CD8-positive, alpha-beta memory T cell (primary cell): Measurements from ENCODE around the gene STH. TPM values are rescaled to one million over a fixed set of nuclear protein-coding genes. Genes with fewer than 3 reads are reported as not detected.
A peak's percentile ranks its signal among the peaks of the same experiment; 100 is the strongest.

Source experiments
- CTCF ChIA-PET: fragments of 350-600 bp; sonication (Branson Sonifier 250); formaldehyde crosslinking; loops from one replicate; lab custom pipeline; 2021; ENCODE audit warnings: antibody characterized with exemption; lab: Charles Lee
- POLR2A ChIA-PET: fragments of 350-600 bp; sonication (Branson Sonifier 250); formaldehyde crosslinking; loops from one replicate; lab custom pipeline; 2021; ENCODE audit warnings: antibody characterized with exemption; lab: Charles Lee
- DNase-seq, 5 donors: peaks; one replicate each; pipeline versions ENCODE4 v3.0.0 to v3.0.0-alpha.2; 2020 to 2022; ENCODE audit warnings: mixed read lengths in 1 of 5
- H3K27ac ChIP-seq: one replicate; pipeline ENCODE4 v1.7.0; 2013; ENCODE audit warnings: low read depth, mild to moderate bottlenecking, low read length, moderate library complexity
- H3K27me3 ChIP-seq: 2 replicates; pipeline ENCODE4 v1.7.0; 2013; ENCODE audit warnings: low read length, mild to moderate bottlenecking; ENCODE audit not compliant: insufficient read depth, poor library complexity, severe bottlenecking
- H3K36me3 ChIP-seq: 2 replicates; pipeline ENCODE4 v1.7.0; 2013; ENCODE audit warnings: mild to moderate bottlenecking, low read length, moderate library complexity; ENCODE audit not compliant: insufficient read depth
- H3K4me1 ChIP-seq: 2 replicates; pipeline ENCODE4 v1.7.0; 2013; ENCODE audit warnings: mild to moderate bottlenecking, low read length, moderate library complexity; ENCODE audit not compliant: insufficient read depth
- H3K4me3 ChIP-seq: 2 replicates; pipeline ENCODE4 v1.7.0; 2013; ENCODE audit warnings: mild to moderate bottlenecking, low read length
- H3K9me3 ChIP-seq: 2 replicates; pipeline ENCODE4 v1.7.0; 2013; ENCODE audit warnings: mild to moderate bottlenecking, low read length
- H3K27ac Mint-ChIP-seq, 8 donors: one replicate each; pipeline ENCODE4 v1.8.0; 2020 to 2021; ENCODE audit warnings: mixed read lengths in 8 of 8, mild to moderate bottlenecking in 6 of 8, inconsistent platforms in 3 of 8, moderate library complexity in 3 of 8
- H3K27me3 Mint-ChIP-seq, 2 donors: one replicate each; pipeline ENCODE4 v1.8.0; 2020 to 2021; ENCODE audit warnings: mixed read lengths in 2 of 2, mild to moderate bottlenecking in 1 of 2, moderate library complexity in 1 of 2
- H3K36me3 Mint-ChIP-seq, 3 donors: one replicate each; pipeline ENCODE4 v1.8.0; 2020 to 2021; ENCODE audit warnings: mixed read lengths in 3 of 3, inconsistent platforms in 1 of 3, mild to moderate bottlenecking in 1 of 3
- H3K4me1 Mint-ChIP-seq, 3 donors: one replicate each; pipeline ENCODE4 v1.8.0; 2020 to 2021; ENCODE audit warnings: mixed read lengths in 3 of 3, inconsistent platforms in 1 of 3, mild to moderate bottlenecking in 1 of 3
- H3K4me3 Mint-ChIP-seq, 7 donors: one replicate each; pipeline ENCODE4 v1.8.0; 2020 to 2021; ENCODE audit warnings: mixed read lengths in 7 of 7, mild to moderate bottlenecking in 6 of 7, moderate library complexity in 4 of 7, inconsistent platforms in 2 of 7
- H3K9me3 Mint-ChIP-seq, 5 donors: one replicate each; pipeline ENCODE4 v1.8.0; 2020 to 2022; ENCODE audit warnings: mixed read lengths in 5 of 5, mild to moderate bottlenecking in 3 of 5, moderate library complexity in 2 of 5, inconsistent platforms in 1 of 5
- polyA plus RNA-seq: library from polyadenylated mRNA; unstranded; fragments of 300-500 nt; fragmentation: Illumina TruSeq; gene quantifications from one replicate; pipeline ENCODE4 v1.2.3, GENCODE V29; 2021
- total RNA-seq, 2 experiments: library from RNA; stranded (reverse); gene quantifications; one replicate each; pipeline ENCODE4 v1.2.3, GENCODE V29; 2021

Gene STH
- total and polyA plus RNA-seq, 3 experiments from 2014 or later = not detected

- Histone ChIP-seq H3K27me3 (no peaks in the 10 kb centered on the region), H3K36me3 (no peaks in the 10 kb centered on the region), H3K9me3 (no peaks in the 10 kb centered on the region), H3K4me1 (no peaks in the 10 kb centered on the region), H3K27ac (no peak overlapping the region), H3K4me3 (no peak overlapping the region)
- POLR2A ChIA-PET = no interaction called here
- peak overlapping the region in 1 of 8 donors; percentile 73 for H3K27ac Mint-ChIP-seq
- no peak for DNase-seq
- no peaks in the 10 kb centered on the region for H3K27me3 Mint-ChIP-seq
- H3K4me1 Mint-ChIP-seq = no peaks in the 10 kb centered on the region
- H3K4me3 Mint-ChIP-seq = no peak overlapping the region
- no peaks in the 10 kb centered on the region for H3K36me3 Mint-ChIP-seq
- CTCF ChIA-PET = interaction anchor here (1.0 kb wide), 1 partner anchor 11 kb away, joined by 3 read pairs; no protein-coding TSS in a partner anchor
- no peaks in the 10 kb centered on the region for H3K9me3 Mint-ChIP-seq
Measured at GRCh38 chr17:45991341-45991740, 7.7 kb upstream of the STH start.

DNA sequence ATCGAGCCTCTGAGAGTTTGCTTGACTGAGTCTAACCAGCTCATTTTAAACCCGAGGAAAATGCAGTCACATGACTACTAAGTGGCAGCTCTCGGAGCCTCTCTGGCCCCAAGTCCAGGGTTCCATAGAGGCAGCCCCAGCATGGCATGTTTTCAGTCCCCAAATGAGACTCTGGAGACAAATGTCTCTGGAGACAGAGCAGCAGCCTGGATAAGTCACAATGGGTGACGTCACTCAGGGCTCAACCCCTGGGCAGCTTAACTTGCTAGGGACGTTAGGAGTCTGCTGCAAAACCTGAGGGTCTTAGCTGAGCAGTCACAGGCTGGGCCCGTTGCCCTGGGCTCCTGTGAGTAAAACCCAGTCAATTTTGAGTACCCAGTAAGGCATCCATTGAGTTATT is 6.9 kb upstream of the STH start:
- CTCF ChIA-PET = interaction anchor here (1.1 kb wide), 1 partner anchor 10 kb away, joined by 3 read pairs; no protein-coding TSS in a partner anchor
- H3K4me3 Mint-ChIP-seq = no peak overlapping the region
- POLR2A ChIA-PET = no interaction called here

DNA sequence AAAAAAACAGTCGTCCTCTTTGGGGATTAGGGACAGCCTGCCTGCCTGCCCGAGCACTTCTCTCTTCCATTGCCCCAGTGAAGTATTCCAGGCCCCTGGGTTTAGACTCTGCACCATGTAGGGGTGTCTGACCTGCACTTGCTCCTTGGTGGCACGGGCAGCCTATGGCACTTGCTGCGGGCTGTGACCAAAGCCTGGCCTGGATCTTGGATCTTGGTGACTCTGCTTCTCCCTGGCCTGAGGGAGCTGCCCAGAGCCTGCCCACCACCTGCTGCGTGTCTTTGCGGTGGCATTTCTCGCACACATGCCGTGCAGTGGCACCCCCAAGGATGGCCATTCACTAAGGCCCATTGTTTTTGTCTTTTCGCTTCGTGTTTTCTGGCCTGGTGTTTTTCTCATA is 6.1 kb upstream of the STH start:
- Histone ChIP-seq H3K27me3 (no peaks in the 10 kb centered on the region), H3K36me3 (no peaks in the 10 kb centered on the region), H3K4me1 (no peaks in the 10 kb centered on the region), H3K27ac (no peak overlapping the region), H3K4me3 (no peak overlapping the region), H3K9me3 (no peaks in the 10 kb centered on the region)
- H3K9me3 Mint-ChIP-seq = no peaks in the 10 kb centered on the region
- H3K36me3 Mint-ChIP-seq = no peaks in the 10 kb centered on the region
- H3K27ac Mint-ChIP-seq = peak overlapping the region in 1 of 8 donors; percentile 43
- H3K27me3 Mint-ChIP-seq = no peaks in the 10 kb centered on the region
- no peaks in the 10 kb centered on the region for H3K4me1 Mint-ChIP-seq
- DNase-seq = no peak
- ChIA-PET CTCF (interaction anchor here (1.1 kb wide), 1 partner anchor 9 kb away, joined by 3 read pairs; no protein-coding TSS in a partner anchor), POLR2A (no interaction called here)
- no peak overlapping the region for H3K4me3 Mint-ChIP-seq

More for the DNA sequence above, 6.9 kb upstream of the STH start:
- no peak overlapping the region for H3K4me3 ChIP-seq
- no peaks in the 10 kb centered on the region for H3K4me1 Mint-ChIP-seq
- H3K27me3 ChIP-seq = no peaks in the 10 kb centered on the region
- no peaks in the 10 kb centered on the region for H3K4me1 ChIP-seq
- H3K27ac ChIP-seq = no peak overlapping the region
- H3K27ac Mint-ChIP-seq = no peak overlapping the region
- no peaks in the 10 kb centered on the region for H3K9me3 Mint-ChIP-seq
- H3K36me3 ChIP-seq = no peaks in the 10 kb centered on the region
- no peaks in the 10 kb centered on the region for H3K9me3 ChIP-seq
- DNase-seq = no peak
- H3K27me3 Mint-ChIP-seq = no peaks in the 10 kb centered on the region
- H3K36me3 Mint-ChIP-seq = no peaks in the 10 kb centered on the region

- Histone ChIP-seq H3K27ac (no peak overlapping the region), H3K4me3 (no peak overlapping the region), H3K4me1 (no peaks in the 10 kb centered on the region), H3K9me3 (no peaks in the 10 kb centered on the region), H3K27me3 (no peaks in the 10 kb centered on the region), H3K36me3 (no peaks in the 10 kb centered on the region)
- no peak overlapping the region for H3K4me3 Mint-ChIP-seq
- no peaks in the 10 kb centered on the region for H3K4me1 Mint-ChIP-seq
- no peaks in the 10 kb centered on the region for H3K9me3 Mint-ChIP-seq
- H3K27ac Mint-ChIP-seq = no peak overlapping the region
- POLR2A ChIA-PET = no interaction called here
- CTCF ChIA-PET = no interaction called here
- DNase-seq = no peak
- H3K27me3 Mint-ChIP-seq = peaks cover 0 to 1% of the 10 kb centered on the region in 2 donors
- H3K36me3 Mint-ChIP-seq = no peaks in the 10 kb centered on the region
Measured at GRCh38 chr17:45993962-45994627, 5.0 kb upstream of the STH start.

DNA sequence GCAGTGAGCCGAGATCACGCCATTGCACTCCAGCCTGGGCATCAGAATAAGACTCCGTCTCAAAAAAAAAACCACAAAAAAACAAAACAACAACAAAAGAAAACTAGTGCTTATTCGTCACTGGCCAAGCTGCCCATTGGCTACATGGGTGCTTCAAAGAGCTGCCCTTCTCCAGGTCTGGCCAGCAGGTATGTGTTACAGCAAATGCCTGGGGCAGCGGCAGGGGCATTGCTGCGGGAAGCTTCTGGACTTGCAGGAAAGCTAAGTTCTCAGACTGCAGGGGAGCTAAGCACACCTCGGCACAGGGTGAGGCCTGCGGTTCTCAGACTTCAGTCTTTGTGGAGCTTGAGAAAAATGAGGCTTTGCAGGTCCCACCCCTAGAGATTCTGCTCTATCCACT is 4.1 kb upstream of the STH start:
- ChIA-PET POLR2A (no interaction called here), CTCF (no interaction called here)
- no peaks in the 10 kb centered on the region for H3K4me1 ChIP-seq
- Mint-ChIP-seq H3K27ac (no peak overlapping the region), H3K27me3 (peaks cover 0 to 1% of the 10 kb centered on the region in 2 donors), H3K4me1 (no peaks in the 10 kb centered on the region), H3K9me3 (no peaks in the 10 kb centered on the region), H3K4me3 (no peak overlapping the region), H3K36me3 (no peaks in the 10 kb centered on the region)
- no peaks in the 10 kb centered on the region for H3K9me3 ChIP-seq
- DNase-seq = no peak
- H3K4me3 ChIP-seq = no peak overlapping the region
- H3K36me3 ChIP-seq = no peaks in the 10 kb centered on the region
- no peak overlapping the region for H3K27ac ChIP-seq
- no peaks in the 10 kb centered on the region for H3K27me3 ChIP-seq

GRCh38 chr17:45995627-45996270 is 3.3 kb upstream of the STH start:
- ChIA-PET CTCF (no interaction called here), POLR2A (no interaction called here)
- Histone ChIP-seq H3K4me3 (no peak overlapping the region), H3K27ac (no peak overlapping the region), H3K36me3 (no peaks in the 10 kb centered on the region), H3K4me1 (no peaks in the 10 kb centered on the region), H3K27me3 (no peaks in the 10 kb centered on the region), H3K9me3 (no peaks in the 10 kb centered on the region)
- peaks cover 0 to 1% of the 10 kb centered on the region in 2 donors for H3K27me3 Mint-ChIP-seq
- H3K36me3 Mint-ChIP-seq = no peaks in the 10 kb centered on the region
- H3K9me3 Mint-ChIP-seq = no peaks in the 10 kb centered on the region
- no peak for DNase-seq
- H3K4me1 Mint-ChIP-seq = no peaks in the 10 kb centered on the region
- no peak overlapping the region for H3K4me3 Mint-ChIP-seq
- no peak overlapping the region for H3K27ac Mint-ChIP-seq

GRCh38 chr17:45996282-45996937 is 2.6 kb upstream of the STH start:
- Histone ChIP-seq H3K4me1 (no peaks in the 10 kb centered on the region), H3K36me3 (no peaks in the 10 kb centered on the region), H3K4me3 (no peak overlapping the region), H3K27me3 (no peaks in the 10 kb centered on the region), H3K9me3 (no peaks in the 10 kb centered on the region), H3K27ac (no peak overlapping the region)
- no peaks in the 10 kb centered on the region for H3K4me1 Mint-ChIP-seq
- ChIA-PET POLR2A (no interaction called here), CTCF (no interaction called here)
- peaks cover 0 to 1% of the 10 kb centered on the region in 2 donors for H3K27me3 Mint-ChIP-seq
- no peak for DNase-seq
- no peaks in the 10 kb centered on the region for H3K9me3 Mint-ChIP-seq
- H3K4me3 Mint-ChIP-seq = no peak overlapping the region
- no peaks in the 10 kb centered on the region for H3K36me3 Mint-ChIP-seq
- H3K27ac Mint-ChIP-seq = no peak overlapping the region

- Mint-ChIP-seq H3K4me1 (no peaks in the 10 kb centered on the region), H3K36me3 (no peaks in the 10 kb centered on the region), H3K9me3 (no peaks in the 10 kb centered on the region), H3K27me3 (peaks cover 0 to 1% of the 10 kb centered on the region in 2 donors), H3K27ac (no peak overlapping the region), H3K4me3 (no peak overlapping the region)
- Histone ChIP-seq H3K27ac (no peak overlapping the region), H3K9me3 (no peaks in the 10 kb centered on the region), H3K4me1 (no peaks in the 10 kb centered on the region), H3K4me3 (no peak overlapping the region), H3K36me3 (no peaks in the 10 kb centered on the region), H3K27me3 (no peaks in the 10 kb centered on the region)
- no peak for DNase-seq
- CTCF ChIA-PET = interaction anchor here (2.2 kb wide), 1 partner anchor 216 kb away, joined by 6 read pairs; no protein-coding TSS in a partner anchor
- POLR2A ChIA-PET = no interaction called here
Measured at GRCh38 chr17:45997166-45997565, 1.9 kb upstream of the STH start.
